ENCODE measurements around the gene KATNB1. TPM values are rescaled to one million over a fixed set of nuclear protein-coding genes. Genes with fewer than 3 reads are reported as not detected.

The KATNB1 gene
- total and polyA plus RNA-seq, 2 of the 8 experiments (the other 6 are each of a cell fraction or from before 2014, with no cell fraction given) = 50.2 to 60.4 TPM

- TF ChIP-seq EZH2 (IDR thresholded peaks at IDR 0.05; ENCODE audit: low read depth, low read length, severe bottlenecking) = no peak
- TF ChIP-seq, protein P1, sequence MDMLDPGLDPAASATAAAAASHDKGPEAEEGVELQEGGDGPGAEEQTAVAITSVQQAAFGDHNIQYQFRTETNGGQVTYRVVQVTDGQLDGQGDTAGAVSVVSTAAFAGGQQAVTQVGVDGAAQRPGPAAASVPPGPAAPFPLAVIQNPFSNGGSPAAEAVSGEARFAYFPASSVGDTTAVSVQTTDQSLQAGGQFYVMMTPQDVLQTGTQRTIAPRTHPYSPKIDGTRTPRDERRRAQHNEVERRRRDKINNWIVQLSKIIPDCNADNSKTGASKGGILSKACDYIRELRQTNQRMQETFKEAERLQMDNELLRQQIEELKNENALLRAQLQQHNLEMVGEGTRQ (IDR thresholded peaks at IDR 0.05; ENCODE audit: low read length) = no peak
Measured at GRCh38 chr16:57694231-57694724, 41.3 kb upstream of the KATNB1 start (continued).

Data from H1 (cell line).